ENCODE results near the gene SPOCK1. TPM values are rescaled to one million over a fixed set of nuclear protein-coding genes. Genes with fewer than 3 reads are reported as not detected.

The SPOCK1 gene
- total RNA-seq, 1 donor from 2014 or later, result 28.6 TPM

DNA sequence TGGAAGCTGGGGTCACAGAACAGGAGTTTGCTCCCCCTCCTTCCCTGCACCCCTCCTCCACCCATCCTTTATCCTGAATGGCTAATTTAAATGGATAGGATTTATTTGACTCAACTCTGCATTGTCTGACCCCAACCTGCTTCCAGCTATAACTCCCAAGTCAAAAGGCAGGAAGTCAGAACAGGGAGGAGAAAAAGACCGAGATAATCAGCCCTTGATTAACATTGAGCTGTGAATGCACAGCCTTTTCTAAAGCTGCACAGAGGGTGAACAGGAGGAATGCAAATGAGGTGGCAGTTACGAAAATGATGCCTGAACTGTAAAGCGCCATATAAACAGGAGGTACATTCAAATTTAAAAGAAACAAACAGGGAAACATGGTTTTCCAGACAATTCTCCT lies 152.8 kb downstream of the SPOCK1 start:
- no peak overlapping the region for H3K4me3 ChIP-seq
- H3K27ac ChIP-seq (replicated peaks), result no peak overlapping the region
- intact Hi-C loops (cut with micrococcal nuclease), result no loop called here
- peaks cover 37% of the 10 kb centered on the region for H3K27me3 ChIP-seq (ENCODE audit: low read depth)
- peaks cover 22% of the 10 kb centered on the region for H3K4me1 ChIP-seq
- H3K9me3 ChIP-seq (replicated peaks), result no peaks in the 10 kb centered on the region
- no peak for TF ChIP-seq CTCF (IDR thresholded peaks at IDR 0.05; ENCODE audit: borderline replicate concordance)
- no peaks in the 10 kb centered on the region for H3K36me3 ChIP-seq
- no peak for DNase-seq

DNA sequence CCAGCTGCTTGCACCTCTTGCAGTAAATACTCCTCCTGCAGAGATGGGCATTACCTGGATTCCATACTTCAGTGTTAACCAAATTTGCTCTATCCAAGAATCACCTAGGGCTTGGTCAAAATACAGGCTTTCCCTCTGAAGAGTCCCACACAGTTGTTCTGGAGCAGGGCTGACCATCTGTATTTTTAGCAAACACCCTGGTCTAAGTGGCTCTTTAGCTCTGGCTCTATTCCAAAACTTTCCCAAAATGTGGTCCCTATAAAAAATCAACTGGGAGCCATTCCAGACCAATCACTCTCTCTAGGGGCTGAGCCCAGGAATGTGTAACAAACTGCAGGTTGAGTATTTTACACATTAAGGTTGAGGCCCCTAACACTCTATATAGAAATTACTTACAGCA lies 153.7 kb downstream of the SPOCK1 start:
- H3K4me1 ChIP-seq, result peaks cover 22% of the 10 kb centered on the region
- DNase-seq, result no peak
- H3K27ac ChIP-seq (replicated peaks), result no peak overlapping the region
- no peaks in the 10 kb centered on the region for H3K9me3 ChIP-seq (replicated peaks)
- no peak for TF ChIP-seq CTCF (IDR thresholded peaks at IDR 0.05; ENCODE audit: borderline replicate concordance)
- intact Hi-C loops (cut with micrococcal nuclease), result no loop called here
- H3K36me3 ChIP-seq, result no peaks in the 10 kb centered on the region
- no peak overlapping the region for H3K4me3 ChIP-seq
- peaks cover 29% of the 10 kb centered on the region for H3K27me3 ChIP-seq (ENCODE audit: low read depth)

DNA sequence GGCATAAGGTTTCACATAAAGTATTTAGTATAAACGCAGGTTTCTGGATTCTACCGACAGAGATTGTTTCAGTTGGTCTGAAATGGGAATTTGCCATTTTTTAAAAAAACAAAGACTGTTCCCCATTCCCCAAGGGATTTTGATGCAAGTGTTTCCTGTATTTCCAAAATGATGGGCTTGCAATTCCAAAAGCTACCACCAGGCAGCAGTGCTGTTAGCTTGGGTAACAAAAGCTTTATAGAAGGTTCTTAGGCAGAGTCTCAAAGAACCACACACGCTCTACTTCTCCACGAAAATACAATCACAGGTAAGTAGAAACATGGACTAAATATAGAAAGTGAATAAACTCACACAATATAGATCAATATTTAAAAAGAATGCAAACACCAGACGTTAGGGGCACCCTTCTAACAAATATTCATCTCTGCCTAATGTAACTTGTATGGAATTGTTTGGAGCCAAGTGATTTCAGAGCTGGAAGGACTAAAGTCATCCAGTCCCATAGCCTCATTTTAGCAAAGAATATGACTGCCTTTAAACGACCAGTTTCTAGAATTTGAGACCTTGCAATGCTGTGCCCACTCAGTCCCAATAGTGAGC lies 154.3 kb downstream of the SPOCK1 start:
- Histone ChIP-seq H3K4me3 (no peak overlapping the region), H3K27ac (replicated peaks) (no peak overlapping the region), H3K9me3 (replicated peaks) (no peaks in the 10 kb centered on the region), H3K4me1 (peaks cover 22% of the 10 kb centered on the region), H3K27me3 (ENCODE audit: low read depth) (peaks cover 27% of the 10 kb centered on the region), H3K36me3 (no peaks in the 10 kb centered on the region)
- peak; percentile 78 for TF ChIP-seq CTCF (IDR thresholded peaks at IDR 0.05; ENCODE audit: borderline replicate concordance)
- intact Hi-C loops (cut with micrococcal nuclease), result no loop called here
- no peak for DNase-seq

GRCh38 chr5:137344021-137344420 lies 155.1 kb downstream of the SPOCK1 start:
- no peak for TF ChIP-seq CTCF (IDR thresholded peaks at IDR 0.05; ENCODE audit: borderline replicate concordance)
- Histone ChIP-seq H3K9me3 (replicated peaks) (no peaks in the 10 kb centered on the region), H3K27me3 (ENCODE audit: low read depth) (peaks cover 28% of the 10 kb centered on the region), H3K4me1 (peaks cover 22% of the 10 kb centered on the region), H3K27ac (replicated peaks) (no peak overlapping the region), H3K4me3 (no peak overlapping the region), H3K36me3 (no peaks in the 10 kb centered on the region)
- intact Hi-C loops (cut with micrococcal nuclease), result no loop called here
- no peak for DNase-seq

- no peak overlapping the region for H3K27ac ChIP-seq (replicated peaks)
- H3K9me3 ChIP-seq (replicated peaks), result no peaks in the 10 kb centered on the region
- peaks cover 22% of the 10 kb centered on the region for H3K4me1 ChIP-seq
- peaks cover 28% of the 10 kb centered on the region for H3K27me3 ChIP-seq (ENCODE audit: low read depth)
- no peak for TF ChIP-seq CTCF (IDR thresholded peaks at IDR 0.05; ENCODE audit: borderline replicate concordance)
- intact Hi-C loops (cut with micrococcal nuclease), result no loop called here
- no peaks in the 10 kb centered on the region for H3K36me3 ChIP-seq
- no peak for DNase-seq
- H3K4me3 ChIP-seq, result no peak overlapping the region
Measured at GRCh38 chr5:137342764-137343163, 156.4 kb downstream of the SPOCK1 start.

Measured in left ventricle myocardium inferior (tissue), 1 donor.